Right lobe of liver (tissue), 4 donors: ENCODE measurements around the gene CCM2L.

Source experiments
- POLR2A ChIP-seq: fragments of 450-650 bp; IDR thresholded peaks from one replicate; pipeline ENCODE4 v1.6.1; 2017; ENCODE audit warnings: antibody characterized with exemption, mild to moderate bottlenecking
- TF ChIP-seq, protein P1 (sequence below), 4 donors: fragments of 200-600 bp in 3 of 4; fragments of 450-650 bp in 1 of 4; IDR thresholded peaks; one replicate each; pipeline versions ENCODE4 v1.5.1 to v1.8.0; 2016 to 2022; ENCODE audit warnings: antibody characterized with exemption in 4 of 4, mild to moderate bottlenecking in 2 of 4
- donor health status: DM: no; HTN: no; CAD: no.
- donor health status: DM: no; HTN: no; CAD: no.
- donor health status: DM: no; HTN: yes; CAD: no.

DNA sequence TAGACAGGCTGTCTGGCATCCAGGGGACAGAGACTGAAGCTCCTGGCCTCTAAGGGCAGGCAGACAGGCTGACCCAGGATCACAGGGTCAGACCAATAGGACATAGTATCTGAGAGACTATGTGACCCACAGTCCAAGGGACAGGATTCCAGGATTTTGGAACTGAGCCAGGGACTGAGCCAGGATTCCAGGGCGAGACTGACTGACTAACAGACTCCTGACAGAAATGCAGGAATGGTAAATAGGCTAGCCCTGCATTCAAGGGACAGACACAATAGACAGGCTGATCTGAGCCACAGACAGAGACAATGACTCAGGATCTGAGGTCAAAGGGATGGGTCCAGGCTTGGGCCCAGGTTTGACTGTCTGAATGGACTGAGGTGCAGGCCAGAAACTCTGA lies 22.5 kb upstream of the CCM2L start:
- TF ChIP-seq, protein P1, sequence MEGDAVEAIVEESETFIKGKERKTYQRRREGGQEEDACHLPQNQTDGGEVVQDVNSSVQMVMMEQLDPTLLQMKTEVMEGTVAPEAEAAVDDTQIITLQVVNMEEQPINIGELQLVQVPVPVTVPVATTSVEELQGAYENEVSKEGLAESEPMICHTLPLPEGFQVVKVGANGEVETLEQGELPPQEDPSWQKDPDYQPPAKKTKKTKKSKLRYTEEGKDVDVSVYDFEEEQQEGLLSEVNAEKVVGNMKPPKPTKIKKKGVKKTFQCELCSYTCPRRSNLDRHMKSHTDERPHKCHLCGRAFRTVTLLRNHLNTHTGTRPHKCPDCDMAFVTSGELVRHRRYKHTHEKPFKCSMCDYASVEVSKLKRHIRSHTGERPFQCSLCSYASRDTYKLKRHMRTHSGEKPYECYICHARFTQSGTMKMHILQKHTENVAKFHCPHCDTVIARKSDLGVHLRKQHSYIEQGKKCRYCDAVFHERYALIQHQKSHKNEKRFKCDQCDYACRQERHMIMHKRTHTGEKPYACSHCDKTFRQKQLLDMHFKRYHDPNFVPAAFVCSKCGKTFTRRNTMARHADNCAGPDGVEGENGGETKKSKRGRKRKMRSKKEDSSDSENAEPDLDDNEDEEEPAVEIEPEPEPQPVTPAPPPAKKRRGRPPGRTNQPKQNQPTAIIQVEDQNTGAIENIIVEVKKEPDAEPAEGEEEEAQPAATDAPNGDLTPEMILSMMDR (IDR thresholded peaks at IDR 0.05) = no peak
- TF ChIP-seq POLR2A = no peak
